Daoy (cell line): ENCODE data around the gene MAP4K3. TPM values are rescaled to one million over a fixed set of nuclear protein-coding genes. Genes with fewer than 3 reads are reported as not detected.

ENCODE experiments used
- DNase-seq: peaks from one replicate; pipeline ENCODE4 v3.0.0-alpha.2; 2015; ENCODE audit warnings: low read depth
- total RNA-seq: library from RNA; depleted of rRNA; stranded (reverse); fragments of >200 nt; shearing (Covaris generic); gene quantifications from 2 replicates; pipeline ENCODE4 v1.2.3, GENCODE V29; 2014; rRNA removed

Gene MAP4K3
- total RNA-seq = 29.9 and 42.5 TPM in 2 replicates

- peak; percentile 97 for DNase-seq
These were observed at the start of gene MAP4K3 for GRCh38 chr2:39436592-39437521. TSS of gene MAP4K3 (minus strand) at chr2:39437285. CDS start at chr2:39436987, 298 bp downstream.

- DNase-seq = no peak
These were observed 49.0 kb upstream of the MAP4K3 start for GRCh38 chr2:39486071-39486470.

GRCh38 chr2:39484620-39485495, 47.8 kb upstream of the MAP4K3 start:
- no peak for DNase-seq

- no peak for DNase-seq
These were observed 47.1 kb upstream of the MAP4K3 start for GRCh38 chr2:39484206-39484605.

GRCh38 chr2:39483534-39483933, 46.4 kb upstream of the MAP4K3 start:
- DNase-seq = no peak

GRCh38 chr2:39481611-39482010, 44.5 kb upstream of the MAP4K3 start:
- DNase-seq = no peak

- DNase-seq = no peak
These were observed 42.6 kb upstream of the MAP4K3 start for GRCh38 chr2:39479696-39480095.

- DNase-seq = no peak
These were observed 42.1 kb upstream of the MAP4K3 start for GRCh38 chr2:39479053-39479670.

GRCh38 chr2:39476524-39476923, 39.4 kb upstream of the MAP4K3 start:
- no peak for DNase-seq

GRCh38 chr2:39475006-39475405, 37.9 kb upstream of the MAP4K3 start:
- no peak for DNase-seq

- no peak for DNase-seq
These were observed 33.5 kb upstream of the MAP4K3 start for GRCh38 chr2:39470580-39470979.

GRCh38 chr2:39469807-39470206, 32.7 kb upstream of the MAP4K3 start:
- DNase-seq = peak; percentile 58

- DNase-seq = no peak
These were observed 31.7 kb upstream of the MAP4K3 start for GRCh38 chr2:39468579-39469451.

GRCh38 chr2:39466311-39466710, 29.2 kb upstream of the MAP4K3 start:
- DNase-seq = no peak

- no peak for DNase-seq
These were observed 27.8 kb upstream of the MAP4K3 start for GRCh38 chr2:39464864-39465263.

GRCh38 chr2:39455826-39456225, 18.7 kb upstream of the MAP4K3 start:
- DNase-seq = peak; percentile 47

GRCh38 chr2:39452396-39452795, 15.3 kb upstream of the MAP4K3 start:
- no peak for DNase-seq

- DNase-seq = no peak
These were observed 14.9 kb upstream of the MAP4K3 start for GRCh38 chr2:39451954-39452353.

GRCh38 chr2:39448169-39448502, 11.1 kb upstream of the MAP4K3 start:
- DNase-seq = no peak

GRCh38 chr2:39447266-39448168, 10.4 kb upstream of the MAP4K3 start:
- DNase-seq = no peak
